HepG2 (cell line): Measurements from ENCODE around the gene GFER. TPM values are rescaled to one million over a fixed set of nuclear protein-coding genes. Genes with fewer than 3 reads are reported as not detected.

Source experiments
- ARNT2 ChIP-seq: sonication (generic); formaldehyde crosslinking; IDR thresholded peaks from 2 replicates; pipeline ENCODE4 v1.8.0; 2022; ENCODE audit warnings: mild to moderate bottlenecking, low read depth, missing genetic modification reagents, moderate library complexity
- NR2F2 ChIP-seq: IDR thresholded peaks from 2 replicates; pipeline ENCODE4 v1.6.1; 2012; ENCODE audit warnings: low read depth, inconsistent platforms, borderline replicate concordance
- PCBP2 ChIP-seq: fragments of 200-400 bp; formaldehyde crosslinking; optimal IDR thresholded peaks from 2 replicates; pipeline ENCODE3; 2018; ENCODE audit warnings: low read length, low read depth; ENCODE audit not compliant: poor library complexity, severe bottlenecking
- PLRG1 ChIP-seq: fragments of 450-650 bp; conservative IDR thresholded peaks from 2 replicates; pipeline ENCODE4 v1.6.1; 2016
- ZBTB14 ChIP-seq: sonication (generic); formaldehyde crosslinking; IDR thresholded peaks from 2 replicates; pipeline ENCODE4 v1.4.0; 2020; ENCODE audit warnings: missing genetic modification reagents
- ZBTB42 ChIP-seq: sonication (generic); formaldehyde crosslinking; IDR thresholded peaks from 2 replicates; pipeline ENCODE4 v1.5.0; 2020; ENCODE audit warnings: mild to moderate bottlenecking, missing genetic modification reagents
- ZMYM2 ChIP-seq: sonication (generic); formaldehyde crosslinking; IDR thresholded peaks from 2 replicates; pipeline ENCODE4 v1.8.0; 2022; ENCODE audit warnings: mild to moderate bottlenecking, missing genetic modification reagents
- ZNF30 ChIP-seq: sonication (generic); formaldehyde crosslinking; IDR thresholded peaks from 2 replicates; pipeline ENCODE4 v1.5.0; 2020; ENCODE audit warnings: mild to moderate bottlenecking, missing genetic modification reagents
- ZNF350 ChIP-seq: sonication (generic); formaldehyde crosslinking; IDR thresholded peaks from 2 replicates; pipeline ENCODE4 v1.4.0; 2020; ENCODE audit warnings: mild to moderate bottlenecking, low read depth, missing genetic modification reagents, borderline replicate concordance
- ZNF577 ChIP-seq: sonication (generic); formaldehyde crosslinking; IDR thresholded peaks from 2 replicates; pipeline ENCODE4 v1.4.0; 2020; ENCODE audit warnings: mild to moderate bottlenecking, low read depth, missing genetic modification reagents, borderline replicate concordance
- ZNF674 ChIP-seq: sonication (generic); formaldehyde crosslinking; IDR thresholded peaks from 2 replicates; pipeline ENCODE4 v1.5.0; 2020; ENCODE audit warnings: low read depth, mild to moderate bottlenecking, missing genetic modification reagents
- ZNF768 ChIP-seq: sonication (generic); formaldehyde crosslinking; IDR thresholded peaks from 2 replicates; pipeline ENCODE4 v1.4.0; 2020; ENCODE audit warnings: missing genetic modification reagents
- polyA plus RNA-seq, 8 experiments: library from polyadenylated mRNA; depleted of rRNA in 3 of 8; stranded (reverse) in 7 of 8; unstranded in 1 of 8; fragments of >200 nt; fragmentation: Illumina TruSeq in 4 of 8; extraction: Trizol in 4 of 8; gene quantifications; 2 replicates each; pipeline versions ENCODE4 v1.2.1 to v1.2.3, GENCODE V29; 2011 to 2016; ENCODE audit warnings: low read depth in 4 of 8, missing spikeins in 1 of 8, mixed read lengths in 1 of 8; ENCODE audit not compliant: insufficient read depth in 1 of 8
- total RNA-seq, 5 experiments: library from RNA; depleted of rRNA; stranded (reverse); fragments of >200 nt; fragmentation: Illumina TruSeq; extraction: Trizol; gene quantifications; 2 replicates each; pipeline ENCODE4 v1.2.3, GENCODE V29; 2016; ENCODE audit warnings: low read depth in 1 of 5
- TF ChIP-seq, protein P1 (sequence below): sonication (generic); formaldehyde crosslinking; IDR thresholded peaks from 2 replicates; pipeline ENCODE4 v1.4.0; 2020; ENCODE audit warnings: missing genetic modification reagents, low read depth, mild to moderate bottlenecking, borderline replicate concordance
- TF ChIP-seq, protein P2 (sequence below): sonication (generic); formaldehyde crosslinking; IDR thresholded peaks from 2 replicates; pipeline ENCODE4 v1.4.0; 2020; ENCODE audit warnings: mild to moderate bottlenecking, missing genetic modification reagents
- TF ChIP-seq, protein P3 (sequence below): sonication (generic); formaldehyde crosslinking; IDR thresholded peaks from 2 replicates; pipeline ENCODE4 v1.4.0; 2020; ENCODE audit warnings: missing genetic modification reagents, borderline replicate concordance
- TF ChIP-seq, protein P4 (sequence below): sonication (generic); formaldehyde crosslinking; conservative IDR thresholded peaks from 2 replicates; pipeline ENCODE4 v1.8.1; 2023; ENCODE audit warnings: missing genetic modification reagents
- TF ChIP-seq, protein P5 (sequence below): sonication (generic); formaldehyde crosslinking; IDR thresholded peaks from 2 replicates; pipeline ENCODE4 v1.8.0; 2022; ENCODE audit warnings: mild to moderate bottlenecking, missing genetic modification reagents, moderate library complexity

GFER gene
- total and polyA plus RNA-seq, 2 of the 13 experiments (the other 11 are each of a cell fraction or from before 2014, with no cell fraction given): 28.6 to 71.7 TPM

- TF ChIP-seq ZBTB42 (CRISPR knock-in tag) (no peak), ZNF674 (no peak), ARNT2 (CRISPR knock-in tag) (no peak), ZNF30 (CRISPR knock-in tag) (no peak), ZNF577 (no peak), PCBP2 (no peak), ZMYM2 (CRISPR knock-in tag) (no peak), ZNF350 (CRISPR knock-in tag) (no peak), NR2F2 (no peak), ZNF768 (CRISPR knock-in tag) (no peak), ZBTB14 (CRISPR knock-in tag) (peak; percentile 74), PLRG1 (no peak)
- TF ChIP-seq, protein P1, sequence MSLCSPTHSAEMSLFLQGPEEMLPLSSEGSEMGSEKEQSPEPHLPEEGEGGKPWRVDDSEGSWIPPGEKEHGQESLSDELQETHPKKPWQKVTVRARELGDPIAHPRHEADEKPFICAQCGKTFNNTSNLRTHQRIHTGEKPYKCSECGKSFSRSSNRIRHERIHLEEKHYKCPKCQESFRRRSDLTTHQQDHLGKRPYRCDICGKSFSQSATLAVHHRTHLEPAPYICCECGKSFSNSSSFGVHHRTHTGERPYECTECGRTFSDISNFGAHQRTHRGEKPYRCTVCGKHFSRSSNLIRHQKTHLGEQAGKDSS (CRISPR knock-in tag): no peak
- TF ChIP-seq, protein P2, sequence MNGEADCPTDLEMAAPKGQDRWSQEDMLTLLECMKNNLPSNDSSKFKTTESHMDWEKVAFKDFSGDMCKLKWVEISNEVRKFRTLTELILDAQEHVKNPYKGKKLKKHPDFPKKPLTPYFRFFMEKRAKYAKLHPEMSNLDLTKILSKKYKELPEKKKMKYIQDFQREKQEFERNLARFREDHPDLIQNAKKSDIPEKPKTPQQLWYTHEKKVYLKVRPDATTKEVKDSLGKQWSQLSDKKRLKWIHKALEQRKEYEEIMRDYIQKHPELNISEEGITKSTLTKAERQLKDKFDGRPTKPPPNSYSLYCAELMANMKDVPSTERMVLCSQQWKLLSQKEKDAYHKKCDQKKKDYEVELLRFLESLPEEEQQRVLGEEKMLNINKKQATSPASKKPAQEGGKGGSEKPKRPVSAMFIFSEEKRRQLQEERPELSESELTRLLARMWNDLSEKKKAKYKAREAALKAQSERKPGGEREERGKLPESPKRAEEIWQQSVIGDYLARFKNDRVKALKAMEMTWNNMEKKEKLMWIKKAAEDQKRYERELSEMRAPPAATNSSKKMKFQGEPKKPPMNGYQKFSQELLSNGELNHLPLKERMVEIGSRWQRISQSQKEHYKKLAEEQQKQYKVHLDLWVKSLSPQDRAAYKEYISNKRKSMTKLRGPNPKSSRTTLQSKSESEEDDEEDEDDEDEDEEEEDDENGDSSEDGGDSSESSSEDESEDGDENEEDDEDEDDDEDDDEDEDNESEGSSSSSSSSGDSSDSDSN: peak; percentile 39; the same call in 1 of the 2 replicates
- TF ChIP-seq, protein P3, sequence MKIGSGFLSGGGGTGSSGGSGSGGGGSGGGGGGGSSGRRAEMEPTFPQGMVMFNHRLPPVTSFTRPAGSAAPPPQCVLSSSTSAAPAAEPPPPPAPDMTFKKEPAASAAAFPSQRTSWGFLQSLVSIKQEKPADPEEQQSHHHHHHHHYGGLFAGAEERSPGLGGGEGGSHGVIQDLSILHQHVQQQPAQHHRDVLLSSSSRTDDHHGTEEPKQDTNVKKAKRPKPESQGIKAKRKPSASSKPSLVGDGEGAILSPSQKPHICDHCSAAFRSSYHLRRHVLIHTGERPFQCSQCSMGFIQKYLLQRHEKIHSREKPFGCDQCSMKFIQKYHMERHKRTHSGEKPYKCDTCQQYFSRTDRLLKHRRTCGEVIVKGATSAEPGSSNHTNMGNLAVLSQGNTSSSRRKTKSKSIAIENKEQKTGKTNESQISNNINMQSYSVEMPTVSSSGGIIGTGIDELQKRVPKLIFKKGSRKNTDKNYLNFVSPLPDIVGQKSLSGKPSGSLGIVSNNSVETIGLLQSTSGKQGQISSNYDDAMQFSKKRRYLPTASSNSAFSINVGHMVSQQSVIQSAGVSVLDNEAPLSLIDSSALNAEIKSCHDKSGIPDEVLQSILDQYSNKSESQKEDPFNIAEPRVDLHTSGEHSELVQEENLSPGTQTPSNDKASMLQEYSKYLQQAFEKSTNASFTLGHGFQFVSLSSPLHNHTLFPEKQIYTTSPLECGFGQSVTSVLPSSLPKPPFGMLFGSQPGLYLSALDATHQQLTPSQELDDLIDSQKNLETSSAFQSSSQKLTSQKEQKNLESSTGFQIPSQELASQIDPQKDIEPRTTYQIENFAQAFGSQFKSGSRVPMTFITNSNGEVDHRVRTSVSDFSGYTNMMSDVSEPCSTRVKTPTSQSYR (CRISPR knock-in tag): no peak
- TF ChIP-seq, protein P4, sequence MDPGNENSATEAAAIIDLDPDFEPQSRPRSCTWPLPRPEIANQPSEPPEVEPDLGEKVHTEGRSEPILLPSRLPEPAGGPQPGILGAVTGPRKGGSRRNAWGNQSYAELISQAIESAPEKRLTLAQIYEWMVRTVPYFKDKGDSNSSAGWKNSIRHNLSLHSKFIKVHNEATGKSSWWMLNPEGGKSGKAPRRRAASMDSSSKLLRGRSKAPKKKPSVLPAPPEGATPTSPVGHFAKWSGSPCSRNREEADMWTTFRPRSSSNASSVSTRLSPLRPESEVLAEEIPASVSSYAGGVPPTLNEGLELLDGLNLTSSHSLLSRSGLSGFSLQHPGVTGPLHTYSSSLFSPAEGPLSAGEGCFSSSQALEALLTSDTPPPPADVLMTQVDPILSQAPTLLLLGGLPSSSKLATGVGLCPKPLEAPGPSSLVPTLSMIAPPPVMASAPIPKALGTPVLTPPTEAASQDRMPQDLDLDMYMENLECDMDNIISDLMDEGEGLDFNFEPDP (CRISPR knock-in tag): no peak
- TF ChIP-seq, protein P5, sequence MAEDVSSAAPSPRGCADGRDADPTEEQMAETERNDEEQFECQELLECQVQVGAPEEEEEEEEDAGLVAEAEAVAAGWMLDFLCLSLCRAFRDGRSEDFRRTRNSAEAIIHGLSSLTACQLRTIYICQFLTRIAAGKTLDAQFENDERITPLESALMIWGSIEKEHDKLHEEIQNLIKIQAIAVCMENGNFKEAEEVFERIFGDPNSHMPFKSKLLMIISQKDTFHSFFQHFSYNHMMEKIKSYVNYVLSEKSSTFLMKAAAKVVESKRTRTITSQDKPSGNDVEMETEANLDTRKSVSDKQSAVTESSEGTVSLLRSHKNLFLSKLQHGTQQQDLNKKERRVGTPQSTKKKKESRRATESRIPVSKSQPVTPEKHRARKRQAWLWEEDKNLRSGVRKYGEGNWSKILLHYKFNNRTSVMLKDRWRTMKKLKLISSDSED (CRISPR knock-in tag): no peak
Observed at GRCh38 chr16:1989209-1990100, 5.5 kb downstream of the GFER start, which contains the start of gene SYNGR3 (continued).
